AG10803 (cell line): ENCODE results near the gene CDS1.
"Not testable (repeated sequence)": the region's sequence is repeated elsewhere in the genome, so short reads cannot be mapped to it uniquely, and the experiment has no call there.

Experiments
- DNase-seq: peaks from one replicate; pipeline ENCODE4 v3.0.0; 2010; ENCODE audit warnings: low read depth
- H3K4me3 ChIP-seq: 2 replicates; pipeline ENCODE4 v1.5.1; 2011; ENCODE audit warnings: mild to moderate bottlenecking, low read length, control low read depth
- CTCF ChIP-seq: conservative IDR thresholded peaks from 2 replicates; pipeline ENCODE4 v1.5.1; 2011; ENCODE audit warnings: mild to moderate bottlenecking, low read length, control low read depth, inconsistent platforms

The CDS1 gene

GRCh38 chr4:84648178-84648577 is 65.3 kb downstream of the CDS1 start:
- no peak for TF ChIP-seq CTCF
- H3K4me3 ChIP-seq: no peak overlapping the region
- DNase-seq: no peak

GRCh38 chr4:84648863-84649647 is 66.1 kb downstream of the CDS1 start:
- DNase-seq: no peak
- no peak for TF ChIP-seq CTCF
- H3K4me3 ChIP-seq: no peak overlapping the region

- no peak overlapping the region for H3K4me3 ChIP-seq
- no peak for DNase-seq
- TF ChIP-seq CTCF: no peak
These were observed 68.6 kb downstream of the CDS1 start for GRCh38 chr4:84651499-84651898.

GRCh38 chr4:84652478-84652877 is 69.6 kb downstream of the CDS1 start:
- TF ChIP-seq CTCF: no peak
- DNase-seq: no peak
- no peak overlapping the region for H3K4me3 ChIP-seq

- DNase-seq: no peak
- H3K4me3 ChIP-seq: no peak overlapping the region
- no peak for TF ChIP-seq CTCF
These were observed 77.7 kb downstream of the CDS1 start for GRCh38 chr4:84660606-84661005.

GRCh38 chr4:84661191-84661939 is 78.4 kb downstream of the CDS1 start:
- TF ChIP-seq CTCF: no peak
- no peak for DNase-seq
- no peak overlapping the region for H3K4me3 ChIP-seq

GRCh38 chr4:84664767-84665166 is 81.8 kb downstream of the CDS1 start:
- not testable (repeated sequence) for DNase-seq, H3K4me3 ChIP-seq
